CD4-positive, alpha-beta T cell treated with Interleukin-15 for 4 hours (primary cell): ENCODE data around the gene FOXD4.
"Not testable (repeated sequence)": the region's sequence is repeated elsewhere in the genome, so short reads cannot be mapped to it uniquely, and the experiment has no call there.

ENCODE experiments used
- DNase-seq: peaks from one replicate; pipeline ENCODE4 v3.0.0-alpha.2; 2020; ENCODE audit warnings: low spot score

Gene FOXD4

DNA sequence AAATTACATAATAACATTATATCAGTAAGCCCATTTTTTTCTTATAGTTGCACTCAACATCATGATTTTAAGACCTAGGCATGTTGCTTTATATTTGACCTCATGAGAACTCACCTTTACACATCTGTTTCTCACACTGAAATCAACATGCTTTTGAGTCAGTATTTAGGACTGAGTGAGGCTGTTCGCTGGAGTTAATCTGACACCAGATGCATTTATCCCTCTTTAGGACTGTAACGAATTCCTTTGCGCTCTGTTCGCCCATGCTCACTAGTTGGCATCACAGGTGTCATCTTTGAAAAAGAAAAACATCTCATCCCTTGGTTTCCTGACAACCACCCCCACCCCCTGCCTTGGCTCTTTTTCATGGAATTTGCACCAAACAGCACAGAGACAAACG lies 24.3 kb downstream of the FOXD4 start:
- not testable (repeated sequence) for DNase-seq

- not testable (repeated sequence) for DNase-seq
Observed at GRCh38 chr9:90851-91250, 27.4 kb downstream of the FOXD4 start.

- not testable (repeated sequence) for DNase-seq
Observed at GRCh38 chr9:88396-89037, 29.7 kb downstream of the FOXD4 start.

DNA sequence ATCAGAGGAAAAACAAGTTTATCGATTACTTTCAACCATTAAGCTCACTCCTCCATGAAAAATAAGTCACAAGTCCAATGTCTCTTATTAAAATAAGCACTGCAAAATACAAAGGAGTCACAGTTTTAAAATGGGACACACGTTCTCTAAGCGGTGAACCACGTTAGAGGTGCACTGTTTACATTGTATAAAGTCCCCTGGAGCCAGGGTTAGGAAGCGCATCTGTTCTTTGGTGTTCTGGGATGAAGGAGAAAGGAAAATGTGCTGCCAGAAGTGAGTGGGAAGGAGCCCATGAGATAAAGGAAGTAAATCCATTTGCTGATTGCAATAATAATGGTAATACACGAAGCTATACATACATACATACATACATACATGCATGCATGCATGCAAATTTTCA lies 30.4 kb downstream of the FOXD4 start:
- DNase-seq, result not testable (repeated sequence)

DNA sequence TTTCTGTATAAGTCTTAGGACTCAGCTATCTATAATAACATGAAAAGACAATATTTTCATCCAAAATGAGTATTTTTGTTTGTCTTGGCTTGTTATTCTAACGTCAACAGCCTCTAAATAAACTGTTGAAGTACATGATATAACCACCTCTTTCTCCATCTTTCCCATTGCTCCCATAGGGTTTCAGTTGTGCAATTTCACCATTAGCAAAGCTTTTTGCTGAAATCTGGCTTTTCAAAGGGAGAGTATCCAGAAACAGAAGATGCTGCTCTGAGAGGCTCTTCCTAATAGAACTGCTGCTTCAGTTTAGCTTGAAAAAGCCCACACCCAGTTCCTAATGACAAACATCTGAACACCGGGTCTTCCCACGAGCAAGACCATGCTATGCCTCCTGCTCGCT lies 31.1 kb downstream of the FOXD4 start:
- not testable (repeated sequence) for DNase-seq

GRCh38 chr9:86697-87096 lies 31.5 kb downstream of the FOXD4 start:
- DNase-seq, result not testable (repeated sequence)

DNA sequence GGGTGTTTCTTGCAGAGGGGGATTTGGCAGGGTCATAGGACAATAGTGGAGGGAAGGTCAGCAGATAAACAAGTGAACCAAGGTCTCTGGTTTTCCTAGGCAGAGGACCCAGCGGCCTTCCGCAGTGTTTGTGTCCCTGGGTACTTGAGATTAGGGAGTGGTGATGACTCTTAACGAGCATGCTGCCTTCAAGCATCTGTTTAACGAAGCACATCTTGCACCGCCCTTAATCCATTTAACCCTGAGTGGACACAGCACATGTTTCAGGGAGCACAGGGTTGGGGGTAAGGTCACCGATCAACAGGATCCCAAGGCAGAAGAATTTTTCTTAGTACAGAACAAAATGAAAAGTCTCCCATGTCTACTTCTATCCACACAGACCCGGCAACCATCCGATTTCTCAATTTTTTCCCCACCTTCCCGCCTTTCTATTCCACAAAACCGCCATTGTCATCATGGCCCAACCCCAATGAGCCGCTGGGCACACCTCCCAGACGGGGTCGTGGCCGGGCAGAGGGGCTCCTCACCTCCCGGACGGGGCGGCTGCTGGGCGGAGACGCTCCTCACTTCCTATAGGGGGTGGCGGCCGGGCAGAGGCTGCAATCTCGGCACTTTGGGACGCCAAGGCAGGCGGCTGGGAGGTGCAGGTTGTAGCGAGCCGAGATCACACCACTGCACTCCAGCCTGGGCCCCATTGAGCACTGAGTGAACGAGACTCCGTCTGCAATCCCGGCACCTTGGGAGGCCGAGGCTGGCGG lies 35.1 kb downstream of the FOXD4 start:
- DNase-seq, result not testable (repeated sequence)

DNA sequence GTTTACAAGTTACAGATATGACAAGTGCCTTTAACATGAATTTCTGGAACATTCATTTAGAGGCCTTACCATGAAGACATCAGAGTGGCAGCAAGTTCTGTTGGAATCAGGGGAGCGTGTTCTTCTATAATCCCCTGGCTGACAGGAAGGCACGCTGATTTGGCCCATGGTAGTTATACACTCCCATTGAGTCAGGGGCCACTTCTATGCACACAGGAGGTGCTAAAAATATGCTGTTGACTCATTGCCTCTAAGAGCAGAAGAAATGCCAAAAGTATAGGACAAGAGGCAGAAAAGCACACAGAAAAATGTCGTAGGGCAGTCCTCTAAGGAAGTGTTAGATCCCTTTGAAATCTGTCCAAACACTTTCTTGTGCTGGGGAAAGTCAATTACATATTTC lies 39.9 kb downstream of the FOXD4 start:
- DNase-seq, result not testable (repeated sequence)

DNA sequence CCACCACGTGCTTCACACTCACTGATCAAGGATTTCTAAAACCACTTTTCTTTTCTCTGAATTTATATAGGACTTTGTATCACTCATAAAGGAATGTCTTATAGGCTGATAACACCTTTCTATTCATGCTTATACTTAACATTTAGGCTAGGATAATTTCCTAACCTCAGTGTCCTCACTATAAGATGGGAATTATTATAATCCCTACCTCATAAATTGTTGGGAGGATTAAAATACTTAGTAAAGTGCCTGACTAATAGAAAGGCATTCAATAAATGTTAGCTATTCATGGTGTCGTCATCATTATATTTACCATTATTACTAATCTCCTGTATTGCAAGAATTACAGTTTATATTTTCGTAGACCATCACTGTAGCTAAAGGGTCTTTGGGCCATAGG lies 41.8 kb downstream of the FOXD4 start:
- not testable (repeated sequence) for DNase-seq

DNA sequence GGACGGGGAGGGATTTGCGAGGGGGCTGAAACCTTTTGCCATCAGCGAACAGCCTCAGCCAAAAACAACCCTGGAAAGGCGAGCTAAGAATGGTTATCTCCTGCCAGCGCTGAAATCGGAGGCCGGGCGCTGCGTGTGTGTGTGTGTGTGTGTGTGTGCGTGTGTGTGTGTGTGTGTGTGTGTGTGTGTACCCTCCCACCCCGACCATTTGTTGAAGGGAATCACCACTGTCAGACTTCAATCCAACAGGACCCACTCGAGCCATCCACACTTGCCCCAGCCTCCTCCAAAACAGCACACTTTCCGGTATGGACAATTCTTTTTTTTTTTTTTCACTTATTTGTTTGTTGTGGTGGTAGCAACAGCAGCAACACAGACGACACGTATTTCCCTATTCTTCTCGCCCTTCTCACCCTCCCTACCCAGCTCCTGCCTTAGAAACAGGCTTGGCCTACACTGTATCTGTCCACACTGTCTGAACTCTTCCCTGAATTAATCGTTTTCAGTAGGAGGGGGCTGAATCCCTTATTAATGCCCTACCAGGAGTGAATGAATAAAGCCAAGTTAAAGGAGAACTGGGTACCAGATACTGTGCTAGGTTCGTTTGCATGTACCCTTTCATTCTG lies 44.2 kb downstream of the FOXD4 start:
- not testable (repeated sequence) for DNase-seq

DNA sequence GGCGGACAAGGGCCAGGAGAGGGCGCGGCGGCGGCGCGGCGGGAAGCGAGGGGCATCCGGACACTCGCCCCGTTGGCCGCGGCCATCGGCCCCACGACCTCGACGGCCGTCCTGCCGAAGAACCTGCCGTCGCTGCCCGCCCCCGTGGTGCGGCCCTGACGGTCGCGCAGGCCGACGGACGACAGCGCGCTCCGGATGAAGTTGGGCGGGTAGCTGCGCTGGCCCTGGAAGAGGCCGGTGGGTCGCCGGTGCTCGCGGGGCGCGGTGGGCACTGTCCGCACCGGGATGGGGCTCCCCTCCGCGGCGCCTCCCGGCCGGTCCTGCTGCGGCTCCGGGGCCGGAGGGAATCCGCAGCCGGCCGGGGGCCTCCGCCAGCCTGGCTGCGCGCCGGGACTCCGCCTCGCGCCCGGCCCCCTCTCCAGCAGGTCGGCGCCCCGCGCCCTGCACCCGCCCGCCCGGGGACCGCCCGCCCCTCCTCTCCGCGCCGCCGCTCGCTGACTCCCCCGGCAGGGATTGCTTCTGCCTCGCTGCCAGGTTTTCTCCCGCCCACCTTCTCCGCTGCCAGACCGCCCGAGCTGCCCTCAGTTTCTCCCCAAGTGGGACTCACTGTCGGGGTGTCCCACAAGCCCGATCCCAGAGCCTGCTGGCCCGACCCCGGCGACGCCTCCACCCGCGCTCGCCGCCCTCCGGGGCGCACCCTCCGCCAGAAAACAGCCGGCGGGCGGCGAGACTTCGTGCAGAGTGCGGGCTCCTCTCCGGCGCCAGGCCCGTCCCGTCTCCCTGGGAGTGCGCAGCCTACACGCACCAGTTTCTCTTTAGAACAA lies 44.9 kb downstream of the FOXD4 start:
- not testable (repeated sequence) for DNase-seq
